ENCODE measurements around the gene EMP2.

The EMP2 gene

GRCh38 chr16:10577305-10578202 is 2.8 kb downstream of the EMP2 start:
- Histone ChIP-seq H3K9me3 (ENCODE audit: severe bottlenecking) (no peaks in the 10 kb centered on the region), H3K27me3 (ENCODE audit: insufficient read depth, poor library complexity, severe bottlenecking) (no peaks in the 10 kb centered on the region), H3K36me3 (ENCODE audit: low read depth) (no peaks in the 10 kb centered on the region; the same call in 1 of the 2 replicates), H3K4me3 (ENCODE audit: severe bottlenecking) (no peak overlapping the region), H3K4me1 (ENCODE audit: insufficient read depth, poor library complexity, severe bottlenecking) (peaks cover 19% of the 10 kb centered on the region), H3K27ac (ENCODE audit: poor library complexity, severe bottlenecking) (peak overlapping the region; percentile 46)
- no peak for TF ChIP-seq CTCF (IDR thresholded peaks at IDR 0.05; ENCODE audit: poor library complexity, severe bottlenecking)
- DNase-seq (ENCODE audit: low spot score) (no peak), ATAC-seq (ENCODE audit: low read depth) (no peak)

DNA sequence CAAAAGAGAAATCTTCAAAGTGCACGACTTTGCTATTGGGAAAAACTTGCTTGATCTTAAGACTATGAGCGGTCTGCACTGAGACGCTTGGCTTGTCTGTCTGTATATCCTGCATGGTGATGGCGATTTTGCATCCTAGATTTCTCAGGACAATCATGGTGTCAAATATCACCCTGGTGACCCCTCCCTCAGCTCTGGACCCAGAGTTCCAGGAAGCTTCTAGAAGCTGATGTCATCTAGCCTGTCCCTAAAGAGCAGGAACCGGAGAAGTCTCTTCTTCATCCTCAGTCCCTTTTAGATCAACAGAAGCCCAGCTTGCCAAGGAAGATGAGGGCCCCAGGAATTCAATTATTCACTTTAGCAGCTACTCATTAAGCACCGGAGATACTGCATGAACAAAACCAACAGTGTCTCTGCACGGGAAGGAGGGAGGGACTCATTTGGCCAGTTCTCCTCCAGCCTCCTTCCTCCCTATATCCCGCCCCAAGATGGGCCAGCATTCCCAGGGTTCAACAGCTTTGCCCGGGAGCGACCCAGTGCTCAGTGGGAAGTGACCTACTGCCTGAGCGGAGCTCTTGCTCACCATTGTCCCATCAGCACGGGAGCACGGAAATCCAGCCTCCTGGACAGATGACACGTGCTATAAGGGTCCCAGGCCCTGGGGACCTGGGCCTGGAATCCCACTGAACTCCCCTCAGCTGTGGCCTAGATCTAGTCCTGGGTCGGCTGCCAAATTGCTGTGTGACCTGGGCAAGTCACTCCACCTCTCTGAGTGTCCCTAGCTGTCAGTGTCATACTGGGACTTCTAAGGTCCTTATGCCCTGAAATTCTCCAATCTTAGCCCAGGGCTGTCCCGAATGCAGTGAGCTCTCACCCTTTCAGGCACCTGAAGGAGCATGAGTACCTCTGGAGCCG is 3.8 kb downstream of the EMP2 start:
- Histone ChIP-seq H3K4me3 (ENCODE audit: severe bottlenecking) (no peak overlapping the region), H3K36me3 (ENCODE audit: low read depth) (no peaks in the 10 kb centered on the region; the same call in 1 of the 2 replicates), H3K27ac (ENCODE audit: poor library complexity, severe bottlenecking) (no peak overlapping the region), H3K27me3 (ENCODE audit: insufficient read depth, poor library complexity, severe bottlenecking) (no peaks in the 10 kb centered on the region), H3K9me3 (ENCODE audit: severe bottlenecking) (no peaks in the 10 kb centered on the region), H3K4me1 (ENCODE audit: insufficient read depth, poor library complexity, severe bottlenecking) (peaks cover 19% of the 10 kb centered on the region)
- no peak for ATAC-seq (ENCODE audit: low read depth)
- no peak for DNase-seq (ENCODE audit: low spot score)
- TF ChIP-seq CTCF (IDR thresholded peaks at IDR 0.05; ENCODE audit: poor library complexity, severe bottlenecking): no peak

DNA sequence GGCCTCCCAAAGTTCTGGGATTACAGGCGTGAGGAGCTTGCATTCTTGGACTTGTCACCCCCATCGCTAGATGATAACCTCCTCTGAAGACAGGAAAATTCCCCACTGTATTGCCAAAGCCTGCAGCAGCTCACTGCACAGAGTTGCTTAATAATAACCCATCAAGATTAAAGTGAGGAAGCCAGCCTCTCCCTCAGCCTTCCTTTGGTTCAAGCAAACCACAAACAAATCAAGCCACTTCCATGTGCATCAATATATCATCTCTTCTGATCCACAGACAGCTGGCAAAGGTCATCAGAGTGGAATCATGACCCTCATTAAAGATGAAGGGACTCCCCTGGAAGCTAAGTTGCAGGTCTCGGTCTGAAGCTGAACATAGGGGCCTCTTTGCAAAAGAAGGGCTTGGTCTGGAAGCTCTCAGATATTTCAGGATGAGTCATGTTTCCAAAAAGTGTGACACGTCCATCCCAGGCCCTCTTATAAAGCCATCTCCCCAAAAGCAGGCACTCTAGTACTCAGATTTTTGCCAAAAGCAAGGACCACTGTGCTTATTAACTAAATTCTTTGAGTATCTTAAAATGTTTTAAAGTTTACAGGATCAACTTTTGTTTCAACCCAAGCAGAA is 4.8 kb downstream of the EMP2 start:
- Histone ChIP-seq H3K4me3 (ENCODE audit: severe bottlenecking) (no peak overlapping the region), H3K27me3 (ENCODE audit: insufficient read depth, poor library complexity, severe bottlenecking) (no peaks in the 10 kb centered on the region), H3K4me1 (ENCODE audit: insufficient read depth, poor library complexity, severe bottlenecking) (peaks cover 13% of the 10 kb centered on the region), H3K36me3 (ENCODE audit: low read depth) (no peaks in the 10 kb centered on the region; the same call in 1 of the 2 replicates), H3K27ac (ENCODE audit: poor library complexity, severe bottlenecking) (no peak overlapping the region), H3K9me3 (ENCODE audit: severe bottlenecking) (no peaks in the 10 kb centered on the region)
- TF ChIP-seq CTCF (IDR thresholded peaks at IDR 0.05; ENCODE audit: poor library complexity, severe bottlenecking): no peak
- ATAC-seq (ENCODE audit: low read depth) (no peak), DNase-seq (ENCODE audit: low spot score) (no peak)

GRCh38 chr16:10572611-10573010 is 7.8 kb downstream of the EMP2 start:
- no peak for TF ChIP-seq CTCF (IDR thresholded peaks at IDR 0.05; ENCODE audit: poor library complexity, severe bottlenecking)
- Histone ChIP-seq H3K4me3 (ENCODE audit: severe bottlenecking) (no peak overlapping the region), H3K27me3 (ENCODE audit: insufficient read depth, poor library complexity, severe bottlenecking) (no peaks in the 10 kb centered on the region), H3K9me3 (ENCODE audit: severe bottlenecking) (no peaks in the 10 kb centered on the region), H3K27ac (ENCODE audit: poor library complexity, severe bottlenecking) (no peak overlapping the region), H3K36me3 (ENCODE audit: low read depth) (no peaks in the 10 kb centered on the region; the same call in 1 of the 2 replicates), H3K4me1 (ENCODE audit: insufficient read depth, poor library complexity, severe bottlenecking) (no peaks in the 10 kb centered on the region)
- no peak for ATAC-seq (ENCODE audit: low read depth)
- DNase-seq (ENCODE audit: low spot score): no peak
